Progenitor cell of endocrine pancreas (in vitro differentiated cells): ENCODE data around the gene ROR2. TPM values are rescaled to one million over a fixed set of nuclear protein-coding genes. Genes with fewer than 3 reads are reported as not detected.

Source experiments
- DNase-seq: peaks from one replicate; pipeline ENCODE4 v3.0.0; 2021; ENCODE audit warnings: low spot score; ENCODE audit not compliant: unreplicated experiment
- H3K27ac Mint-ChIP-seq: 2 replicates; pipeline ENCODE4 v1.8.0; 2021; ENCODE audit warnings: mild to moderate bottlenecking, moderate library complexity, mixed read lengths
- H3K27me3 Mint-ChIP-seq: 2 replicates; pipeline ENCODE4 v1.8.0; 2021; ENCODE audit warnings: mixed read lengths
- H3K36me3 Mint-ChIP-seq: 2 replicates; pipeline ENCODE4 v1.8.0; 2022; ENCODE audit warnings: mixed read lengths; ENCODE audit not compliant: insufficient read depth
- H3K4me1 Mint-ChIP-seq: 2 replicates; pipeline ENCODE4 v1.8.0; 2021; ENCODE audit warnings: low read depth, mixed read lengths
- H3K4me3 Mint-ChIP-seq: 2 replicates; pipeline ENCODE4 v1.8.0; 2021; ENCODE audit warnings: low read depth, mild to moderate bottlenecking, moderate library complexity, mixed read lengths
- H3K9me3 Mint-ChIP-seq: 2 replicates; pipeline ENCODE4 v1.8.0; 2021; ENCODE audit warnings: low read depth, mixed read lengths
- CTCF ChIP-seq: fragments of 200-600 bp; sonication (generic); IDR thresholded peaks from one replicate; pipeline ENCODE4 v1.5.0; 2021; ENCODE audit warnings: antibody characterized with exemption, mild to moderate bottlenecking; ENCODE audit not compliant: unreplicated experiment
- total RNA-seq: library from RNA; stranded (reverse); gene quantifications from 2 replicates; pipeline ENCODE4 v1.2.1, GENCODE V29; 2021

Gene ROR2
- total RNA-seq, 1 donor from 2014 or later = 23.6 TPM

GRCh38 chr9:91768977-91769916, 180.8 kb downstream of the ROR2 start:
- DNase-seq = no peak
- Mint-ChIP-seq H3K27ac (no peak overlapping the region), H3K27me3 (no peaks in the 10 kb centered on the region), H3K9me3 (peaks cover 11% of the 10 kb centered on the region), H3K4me3 (no peak overlapping the region), H3K36me3 (peaks cover 4% of the 10 kb centered on the region), H3K4me1 (peaks cover 3% of the 10 kb centered on the region)
- no peak for TF ChIP-seq CTCF

GRCh38 chr9:91768507-91768906, 181.5 kb downstream of the ROR2 start:
- Mint-ChIP-seq H3K27ac (no peak overlapping the region), H3K27me3 (no peaks in the 10 kb centered on the region), H3K4me3 (no peak overlapping the region), H3K4me1 (peaks cover 3% of the 10 kb centered on the region), H3K9me3 (peaks cover 11% of the 10 kb centered on the region), H3K36me3 (peaks cover 4% of the 10 kb centered on the region)
- no peak for TF ChIP-seq CTCF
- DNase-seq = no peak

GRCh38 chr9:91766315-91767069, 183.5 kb downstream of the ROR2 start:
- no peak for TF ChIP-seq CTCF
- H3K9me3 Mint-ChIP-seq = peaks cover 11% of the 10 kb centered on the region
- peaks cover 8% of the 10 kb centered on the region for H3K36me3 Mint-ChIP-seq
- no peak for DNase-seq
- peaks cover 2% of the 10 kb centered on the region for H3K4me1 Mint-ChIP-seq
- H3K4me3 Mint-ChIP-seq = no peak overlapping the region
- H3K27ac Mint-ChIP-seq = no peak overlapping the region
- no peaks in the 10 kb centered on the region for H3K27me3 Mint-ChIP-seq

- H3K4me3 Mint-ChIP-seq = no peak overlapping the region
- H3K4me1 Mint-ChIP-seq = no peaks in the 10 kb centered on the region
- peaks cover 8% of the 10 kb centered on the region for H3K36me3 Mint-ChIP-seq
- no peak for DNase-seq
- no peak for TF ChIP-seq CTCF
- no peaks in the 10 kb centered on the region for H3K27me3 Mint-ChIP-seq
- peaks cover 11% of the 10 kb centered on the region for H3K9me3 Mint-ChIP-seq
- no peak overlapping the region for H3K27ac Mint-ChIP-seq
Observed at GRCh38 chr9:91765296-91765695, 184.7 kb downstream of the ROR2 start.

GRCh38 chr9:91764661-91765060, 185.4 kb downstream of the ROR2 start:
- DNase-seq = no peak
- Mint-ChIP-seq H3K36me3 (peaks cover 9% of the 10 kb centered on the region), H3K27ac (no peak overlapping the region), H3K9me3 (peaks cover 11% of the 10 kb centered on the region), H3K4me3 (no peak overlapping the region), H3K4me1 (no peaks in the 10 kb centered on the region), H3K27me3 (no peaks in the 10 kb centered on the region)
- no peak for TF ChIP-seq CTCF
